NK-92 (cell line): ENCODE data around the gene ITGA7.

Source experiments
- DNase-seq: peaks from one replicate; lab custom pipeline; 2025; ENCODE audit not compliant: unreplicated experiment; lab: John Stamatoyannopoulos, UW

Gene ITGA7

GRCh38 chr12:55703901-55704761 lies 3.6 kb downstream of the ITGA7 start:
- DNase-seq, result no peak

DNA sequence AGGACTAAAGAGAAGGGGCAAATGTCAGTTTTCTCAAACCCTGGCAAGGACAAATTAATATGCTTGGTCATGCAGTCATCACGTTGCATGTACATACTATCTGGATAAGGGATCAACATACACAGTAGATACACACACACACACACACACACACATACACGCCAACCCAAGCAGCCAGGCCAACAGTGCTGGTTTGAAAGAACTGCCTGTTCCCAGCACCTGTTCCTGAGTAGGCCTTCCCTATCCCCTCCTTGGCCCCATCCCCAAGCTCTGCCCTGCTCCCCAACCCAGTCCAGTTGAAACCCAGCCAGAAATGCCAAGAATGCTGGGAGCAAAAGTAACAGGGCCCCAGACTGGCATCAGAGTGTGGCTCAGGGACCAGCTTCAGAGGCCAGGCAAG lies 4.4 kb downstream of the ITGA7 start:
- DNase-seq, result no peak

GRCh38 chr12:55702861-55703260 lies 4.8 kb downstream of the ITGA7 start:
- no peak for DNase-seq

GRCh38 chr12:55700255-55701018 lies 7.3 kb downstream of the ITGA7 start:
- no peak for DNase-seq

- no peak for DNase-seq
Observed at GRCh38 chr12:55699471-55700055, 8.1 kb downstream of the ITGA7 start.

DNA sequence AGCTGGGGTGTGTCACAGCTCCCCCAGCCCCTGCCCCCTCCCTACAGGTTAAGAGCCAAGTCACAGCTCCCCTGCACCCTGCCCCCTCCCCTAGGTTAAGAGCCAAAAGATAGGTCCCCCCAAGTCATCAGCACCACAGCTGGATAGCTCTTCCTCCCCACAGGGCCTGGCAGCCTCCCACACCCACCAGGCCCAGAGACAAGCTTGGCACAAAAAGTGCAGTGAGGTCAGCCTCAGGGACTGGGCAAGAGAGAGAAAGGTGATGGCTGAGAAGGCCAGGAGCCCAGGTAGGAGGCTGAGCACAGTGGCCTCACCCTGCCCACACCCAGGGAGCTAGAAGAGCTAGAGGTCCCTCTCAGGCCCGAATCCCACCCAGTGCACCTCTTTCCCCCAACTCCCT lies 8.7 kb downstream of the ITGA7 start:
- no peak for DNase-seq

GRCh38 chr12:55698241-55698955 lies 9.3 kb downstream of the ITGA7 start:
- no peak for DNase-seq

DNA sequence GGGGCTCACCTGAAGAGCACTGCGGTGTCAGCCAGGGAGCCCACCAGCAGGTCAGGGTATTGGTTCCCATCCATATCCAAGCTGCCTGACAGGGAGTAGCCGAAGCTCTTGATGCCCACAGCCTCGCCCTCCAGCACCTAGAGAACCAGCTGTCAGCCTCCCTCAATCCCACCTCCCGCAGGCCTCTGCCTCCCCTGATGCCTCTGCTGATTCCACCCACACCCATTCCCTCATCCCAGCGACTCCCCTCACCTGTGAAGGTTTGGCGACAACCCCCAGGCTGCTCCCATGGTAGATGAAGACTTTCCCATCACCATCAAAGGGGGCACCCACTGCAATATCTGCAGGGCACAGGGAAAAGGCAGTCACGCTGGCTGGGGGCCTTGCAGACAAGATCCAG lies 10.0 kb downstream of the ITGA7 start:
- DNase-seq, result no peak

- no peak for DNase-seq
Observed at GRCh38 chr12:55696796-55697462, 10.8 kb downstream of the ITGA7 start.

GRCh38 chr12:55696141-55696540 lies 11.6 kb downstream of the ITGA7 start:
- no peak for DNase-seq

DNA sequence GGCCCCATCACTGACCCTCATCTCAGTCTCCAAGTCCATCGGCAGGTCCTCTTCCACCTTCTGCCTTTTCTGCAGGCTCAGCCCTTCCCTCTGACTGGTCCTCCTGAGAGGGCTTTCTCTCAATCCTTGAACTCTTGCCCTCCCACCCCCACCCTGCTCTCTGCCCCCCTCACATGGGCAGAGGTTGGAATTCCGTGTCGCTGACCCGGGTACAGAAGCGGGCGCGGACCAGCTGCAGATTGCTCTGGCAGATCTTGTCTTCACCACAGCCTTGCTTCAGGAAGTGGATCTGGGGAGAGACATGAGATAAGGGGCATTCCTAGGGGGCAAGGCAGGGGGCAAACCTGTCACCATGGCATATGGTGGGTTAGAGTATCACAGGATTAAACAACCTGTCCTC lies 12.4 kb downstream of the ITGA7 start:
- DNase-seq, result no peak

DNA sequence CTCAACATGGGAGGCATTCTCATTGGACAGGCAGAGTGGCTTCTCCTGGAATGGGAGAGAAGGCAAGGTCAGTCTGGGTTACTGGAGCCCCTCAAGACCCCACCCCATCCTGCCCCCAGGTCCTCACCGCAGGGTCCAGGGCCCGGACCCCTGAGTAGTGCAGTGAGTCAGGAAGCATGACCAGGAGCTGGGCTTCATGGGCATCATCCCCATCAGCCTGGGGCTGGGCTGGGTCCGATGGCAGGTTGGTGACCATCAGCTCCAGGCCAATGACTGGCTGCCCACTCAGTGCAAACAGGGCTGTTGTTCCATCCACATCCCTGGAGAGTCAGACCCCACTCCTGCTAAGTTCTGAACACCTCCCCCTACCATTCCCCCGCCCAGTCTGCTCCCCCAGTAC lies 13.1 kb downstream of the ITGA7 start:
- no peak for DNase-seq

GRCh38 chr12:55694188-55694515 lies 13.6 kb downstream of the ITGA7 start:
- DNase-seq, result no peak

- DNase-seq, result no peak
Observed at GRCh38 chr12:55693323-55694187, 14.1 kb downstream of the ITGA7 start.

- no peak for DNase-seq
Observed at GRCh38 chr12:55692631-55693322, 14.9 kb downstream of the ITGA7 start.

DNA sequence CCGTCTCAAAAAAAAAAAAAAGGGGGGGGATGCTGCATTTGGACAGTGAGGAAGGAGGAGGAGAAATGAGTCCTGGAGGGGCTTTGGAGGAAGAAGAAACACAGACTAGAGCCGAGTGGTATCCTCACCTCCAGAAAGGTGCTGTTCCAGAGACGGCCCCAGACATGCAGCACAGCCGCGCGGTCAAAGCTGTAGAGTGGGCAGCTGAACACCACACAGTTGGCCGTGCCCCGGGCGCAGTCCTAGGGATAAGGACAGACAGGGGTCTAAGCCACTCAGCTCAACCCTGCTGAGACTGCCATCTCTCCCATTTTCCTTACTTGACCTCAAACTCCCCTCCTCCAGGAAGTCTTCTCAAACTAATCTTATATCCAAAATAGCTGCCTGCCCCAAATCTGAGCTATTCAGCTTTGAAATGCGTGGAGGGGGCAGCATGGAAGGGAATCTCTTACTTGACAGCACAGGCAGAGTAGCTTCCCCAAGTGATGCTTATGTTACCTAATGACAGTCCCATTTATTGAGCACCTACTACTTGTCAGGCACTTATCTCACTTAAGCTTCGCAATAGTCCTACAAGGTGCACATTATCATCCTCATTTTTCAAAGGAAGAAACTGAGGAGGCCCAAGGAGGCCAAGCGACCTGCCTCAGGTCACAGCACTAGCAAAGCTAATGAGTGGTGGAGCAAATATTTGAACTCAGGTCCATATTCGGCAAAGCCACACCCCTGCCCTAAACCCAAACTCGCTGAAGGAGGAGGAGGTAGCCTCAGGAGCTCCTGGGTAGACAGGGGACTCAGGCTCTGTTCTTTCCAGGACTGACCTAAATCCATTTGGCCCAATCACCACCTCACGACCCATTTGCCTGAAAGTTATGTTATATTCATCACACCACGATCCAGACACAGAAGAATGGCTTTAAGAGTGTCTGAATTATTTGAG lies 18.7 kb downstream of the ITGA7 start:
- no peak for DNase-seq

GRCh38 chr12:55687746-55688145 lies 20.0 kb downstream of the ITGA7 start:
- no peak for DNase-seq

- DNase-seq, result no peak
Observed at GRCh38 chr12:55686366-55687010, 21.2 kb downstream of the ITGA7 start.
